B cell (primary cell): Measurements from ENCODE around the gene CARS2. TPM values are rescaled to one million over a fixed set of nuclear protein-coding genes. Genes with fewer than 3 reads are reported as not detected.

ENCODE experiments used
- ATAC-seq: fragments of 200-7000 bp; cut with Tn5 transposase; one replicate; pipeline ENCODE4 v1.10.0; 2021; ENCODE audit warnings: low read depth, mild to moderate bottlenecking, moderate number of reproducible peaks, moderate library complexity
- CTCF ChIA-PET: fragments of 350-600 bp; sonication (Branson Sonifier 250); formaldehyde crosslinking; loops from one replicate; lab custom pipeline; 2021; ENCODE audit warnings: antibody characterized with exemption, inconsistent platforms; lab: Charles Lee
- POLR2A ChIA-PET: fragments of 350-600 bp; sonication (Branson Sonifier 250); formaldehyde crosslinking; loops from one replicate; lab custom pipeline; 2021; ENCODE audit warnings: antibody characterized with exemption; lab: Charles Lee
- DNase-seq: peaks from one replicate; pipeline ENCODE4 v3.0.0; 2013
- H2AFZ ChIP-seq: 2 replicates; pipeline ENCODE4 v1.6.1; 2012; ENCODE audit warnings: mild to moderate bottlenecking, low read depth, low read length; ENCODE audit not compliant: insufficient read depth, poor library complexity, severe bottlenecking
- H3K27ac ChIP-seq, 2 donors: 1 replicate in 1 of 2; 2 replicates in 1 of 2; pipeline ENCODE4 v1.5.1; 2012 to 2013; ENCODE audit warnings: low read length in 2 of 2, mild to moderate bottlenecking in 2 of 2, moderate library complexity in 1 of 2
- H3K27me3 ChIP-seq, 4 experiments: fragments of 200-600 bp in 1 of 4; sonication (generic) in 1 of 4; replicated peaks in 1 of 4; 1 replicate in 2 of 4; 2 replicates in 2 of 4; pipeline versions ENCODE4 v1.6.1 to v1.7.0; 2013 to 2016; ENCODE audit warnings: low read length in 3 of 4, mild to moderate bottlenecking in 2 of 4, mixed read lengths in 1 of 4, moderate library complexity in 1 of 4; ENCODE audit not compliant: insufficient read depth in 4 of 4, control insufficient read depth in 3 of 4; ENCODE audit errors: control extremely low read depth in 1 of 4
- H3K36me3 ChIP-seq, 2 experiments: replicated peaks in 1 of 2; 1 replicate in 1 of 2; 2 replicates in 1 of 2; pipeline versions ENCODE4 v1.6.1 to v1.7.1; 2013; ENCODE audit warnings: low read length in 1 of 2; ENCODE audit not compliant: insufficient read depth in 2 of 2, control insufficient read depth in 1 of 2; ENCODE audit errors: control extremely low read depth in 1 of 2, extremely low read depth in 1 of 2
- H3K4me1 ChIP-seq, 2 donors: fragments of 200-600 bp in 1 of 2; sonication (generic) in 1 of 2; 1 replicate in 1 of 2; 2 replicates in 1 of 2; pipeline versions ENCODE4 v1.5.1 to v1.6.1; 2013 to 2017; ENCODE audit warnings: low read length in 2 of 2; ENCODE audit not compliant: control insufficient read depth in 2 of 2, insufficient read depth in 2 of 2
- H3K4me2 ChIP-seq: replicated peaks from 2 replicates; pipeline ENCODE3; 2012; ENCODE audit warnings: mild to moderate bottlenecking, low read depth, low read length; ENCODE audit not compliant: poor library complexity, severe bottlenecking
- H3K4me3 ChIP-seq, 5 experiments: fragments of 200-600 bp in 1 of 5; sonication (generic) in 1 of 5; 1 replicate in 3 of 5; 2 replicates in 2 of 5; pipeline versions ENCODE4 v1.5.1 to v1.7.0; 2011 to 2016; ENCODE audit warnings: low read length in 4 of 5, mild to moderate bottlenecking in 4 of 5, low read depth in 2 of 5, control low read depth in 1 of 5, moderate library complexity in 1 of 5; ENCODE audit not compliant: insufficient read depth in 1 of 5; ENCODE audit errors: control extremely low read depth in 1 of 5, extremely low read depth in 1 of 5
- H3K79me2 ChIP-seq: fragments of 200-600 bp; sonication (generic); one replicate; pipeline ENCODE4 v1.6.0; 2016; ENCODE audit warnings: low read length; ENCODE audit not compliant: control insufficient read depth, insufficient read depth
- H3K9ac ChIP-seq: fragments of 200-600 bp; sonication (generic); 2 replicates; pipeline ENCODE4 v1.6.1; 2017; ENCODE audit warnings: mild to moderate bottlenecking, low read length, moderate library complexity
- H3K9me3 ChIP-seq, 3 donors: one replicate each; pipeline versions ENCODE4 v1.6.1 to v1.7.1; 2013; ENCODE audit warnings: low read length in 2 of 3; ENCODE audit not compliant: control insufficient read depth in 2 of 3, insufficient read depth in 1 of 3; ENCODE audit errors: control extremely low read depth in 1 of 3
- H4K20me1 ChIP-seq: 2 replicates; pipeline ENCODE4 v1.6.0; 2012; ENCODE audit warnings: mild to moderate bottlenecking, low read length; ENCODE audit not compliant: insufficient read depth, control insufficient read depth, poor library complexity, severe bottlenecking
- H3K27ac Mint-ChIP-seq: one replicate; pipeline ENCODE4 v1.8.0; 2021; ENCODE audit warnings: mixed read lengths
- H3K27me3 Mint-ChIP-seq: one replicate; pipeline ENCODE4 v1.8.0; 2021; ENCODE audit warnings: mixed read lengths
- H3K4me1 Mint-ChIP-seq: one replicate; pipeline ENCODE4 v1.8.0; 2021; ENCODE audit warnings: mixed read lengths
- H3K4me3 Mint-ChIP-seq: one replicate; pipeline ENCODE4 v1.8.0; 2021; ENCODE audit warnings: mixed read lengths
- H3K9me3 Mint-ChIP-seq: one replicate; pipeline ENCODE4 v1.8.0; 2022; ENCODE audit warnings: mixed read lengths; ENCODE audit not compliant: insufficient read depth
- CTCF ChIP-seq: fragments of 200-600 bp; IDR thresholded peaks from one replicate; pipeline ENCODE4 v1.8.0; 2022; ENCODE audit warnings: antibody characterized with exemption, mild to moderate bottlenecking
- EZH2 ChIP-seq: IDR thresholded peaks from 2 replicates; pipeline ENCODE4 v1.6.1; 2012; ENCODE audit warnings: borderline replicate concordance, low read depth, mild to moderate bottlenecking, moderate library complexity, low read length; ENCODE audit not compliant: insufficient read depth, poor library complexity, severe bottlenecking
- WGBS: methylation state at CpG from one replicate; pipeline ENCODE4 v1.1.5; 2013; ENCODE audit warnings: missing lambda C conversion rate; ENCODE audit not compliant: insufficient coverage; 5-methylcytosine and 5-hydroxymethylcytosine counted together
- intact Hi-C: fragments of 100-400 bp; cut with micrococcal nuclease; formaldehyde crosslinking; loops from one replicate; pipeline ENCODE4 v1.10.0; 2022
- polyA plus RNA-seq: library from polyadenylated mRNA; depleted of rRNA; stranded (reverse); fragments of >200 nt; gene quantifications from 2 replicates; pipeline ENCODE4 v1.2.3, GENCODE V29; 2012
- total RNA-seq, 2 donors: library from RNA; stranded (reverse); fragments of 120-200 nt in 1 of 2; gene quantifications; 1 replicate in 1 of 2; 2 replicates in 1 of 2; pipeline versions ENCODE4 v1.2.3 to v1.2.4, GENCODE V29; 2013 to 2022

CARS2 gene
- total and polyA plus RNA-seq, 2 donors (not counting 1 experiment from before 2014, with no cell fraction given): 154 to 188 TPM

GRCh38 chr13:110669036-110669435 is 36.9 kb downstream of the CARS2 start:
- H3K36me3 ChIP-seq: peaks cover 0 to 32% of the 10 kb centered on the region in 2 experiments
- POLR2A ChIA-PET: no interaction called here
- TF ChIP-seq CTCF (no peak), EZH2 (no peak)
- H3K27me3 ChIP-seq: no peaks in the 10 kb centered on the region
- no peak overlapping the region for H3K4me2 ChIP-seq
- Mint-ChIP-seq H3K27me3 (no peaks in the 10 kb centered on the region), H3K27ac (no peak overlapping the region), H3K4me1 (peaks cover 60% of the 10 kb centered on the region), H3K4me3 (no peak overlapping the region), H3K9me3 (peaks cover 2% of the 10 kb centered on the region)
- no peak overlapping the region for H3K4me3 ChIP-seq
- DNase-seq (no peak), ATAC-seq (no peak)
- no peak overlapping the region for H3K27ac ChIP-seq
- intact Hi-C loops: no loop called here
- no peak overlapping the region for H3K9ac ChIP-seq
- peaks cover 0 to 5% (median 0%) of the 10 kb centered on the region in 3 donors for H3K9me3 ChIP-seq
- CTCF ChIA-PET: no interaction called here
- no peak overlapping the region for H2AFZ ChIP-seq
- H4K20me1 ChIP-seq: no peaks in the 10 kb centered on the region
- H3K79me2 ChIP-seq: peaks cover 34% of the 10 kb centered on the region
- peaks cover 27 to 31% of the 10 kb centered on the region in 2 donors for H3K4me1 ChIP-seq
- WGBS: 100% methylated on average over 2 of the region's 9 CpGs

GRCh38 chr13:110666255-110666533 is 39.7 kb downstream of the CARS2 start:
- Histone ChIP-seq H3K27me3 (no peaks in the 10 kb centered on the region), H3K9me3 (peaks cover 0 to 5% (median 0%) of the 10 kb centered on the region in 3 donors), H3K27ac (peak overlapping the region; percentile 56 to 58), H3K9ac (peak overlapping the region; percentile 16), H2AFZ (no peak overlapping the region), H3K79me2 (peaks cover 39% of the 10 kb centered on the region), H3K4me3 (no peak overlapping the region), H3K4me1 (peaks cover 45 to 57% of the 10 kb centered on the region in 2 donors), H4K20me1 (no peaks in the 10 kb centered on the region), H3K36me3 (peaks cover 0 to 58% of the 10 kb centered on the region in 2 experiments), H3K4me2 (peak overlapping the region; percentile 64)
- peaks cover 62% of the 10 kb centered on the region for H3K4me1 Mint-ChIP-seq
- DNase-seq (no peak), ATAC-seq (no peak)
- ChIA-PET POLR2A (interaction anchor here (0.6 to 1.6 kb wide), 2 partner anchors 10 to 49 kb away, joined by 3 to 10 read pairs; no protein-coding TSS in a partner anchor), CTCF (interaction anchor here (0.5 to 6.3 kb wide), 4 partner anchors 10 to 71 kb away, joined by 3 to 29 read pairs (median 5); no protein-coding TSS in a partner anchor)
- peaks cover 2% of the 10 kb centered on the region for H3K9me3 Mint-ChIP-seq
- WGBS: 85% methylated on average over 6 of the region's 8 CpGs
- H3K27ac Mint-ChIP-seq: peak overlapping the region; percentile 96
- intact Hi-C loops: no loop called here
- TF ChIP-seq CTCF (no peak), EZH2 (no peak)
- H3K27me3 Mint-ChIP-seq: no peaks in the 10 kb centered on the region
- peak overlapping the region; percentile 76 for H3K4me3 Mint-ChIP-seq
